D721Med (cell line): ENCODE results near the gene ARRDC3.

Experiments
- DNase-seq: peaks from one replicate; pipeline ENCODE4 v3.0.0; 2011; ENCODE audit warnings: low spot score; ENCODE audit not compliant: insufficient read length
- FAIRE-seq: peaks from 2 replicates; lab custom pipeline; 2011; peaks lifted over from hg19 to GRCh38; lab: Jason Lieb, UNC
- TF ChIP-seq, protein P1 (sequence below): IDR thresholded peaks from 2 replicates; pipeline ENCODE4 v1.5.1; 2012; ENCODE audit warnings: mild to moderate bottlenecking, control low read depth; ENCODE audit not compliant: insufficient read depth; ENCODE audit errors: missing control alignments

Gene ARRDC3

DNA sequence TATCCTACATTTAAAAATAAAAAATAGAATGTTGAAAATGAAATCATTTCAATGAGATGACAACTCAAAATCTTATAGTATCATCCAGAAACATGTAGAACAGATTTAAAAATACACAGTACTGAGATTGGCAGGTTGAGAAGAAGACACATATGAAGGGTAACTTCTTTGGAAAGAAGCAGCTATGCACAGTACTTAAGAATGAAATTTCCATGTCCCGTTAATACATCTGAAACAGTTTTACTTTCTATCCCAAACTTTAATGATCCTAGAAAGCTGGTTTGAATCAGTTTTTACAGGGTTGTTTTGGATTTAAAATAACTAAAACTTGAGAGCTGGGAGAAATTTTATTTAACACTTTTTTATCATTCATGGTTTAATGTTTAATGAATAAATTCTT lies 36.0 kb upstream of the ARRDC3 start:
- TF ChIP-seq, protein P1, sequence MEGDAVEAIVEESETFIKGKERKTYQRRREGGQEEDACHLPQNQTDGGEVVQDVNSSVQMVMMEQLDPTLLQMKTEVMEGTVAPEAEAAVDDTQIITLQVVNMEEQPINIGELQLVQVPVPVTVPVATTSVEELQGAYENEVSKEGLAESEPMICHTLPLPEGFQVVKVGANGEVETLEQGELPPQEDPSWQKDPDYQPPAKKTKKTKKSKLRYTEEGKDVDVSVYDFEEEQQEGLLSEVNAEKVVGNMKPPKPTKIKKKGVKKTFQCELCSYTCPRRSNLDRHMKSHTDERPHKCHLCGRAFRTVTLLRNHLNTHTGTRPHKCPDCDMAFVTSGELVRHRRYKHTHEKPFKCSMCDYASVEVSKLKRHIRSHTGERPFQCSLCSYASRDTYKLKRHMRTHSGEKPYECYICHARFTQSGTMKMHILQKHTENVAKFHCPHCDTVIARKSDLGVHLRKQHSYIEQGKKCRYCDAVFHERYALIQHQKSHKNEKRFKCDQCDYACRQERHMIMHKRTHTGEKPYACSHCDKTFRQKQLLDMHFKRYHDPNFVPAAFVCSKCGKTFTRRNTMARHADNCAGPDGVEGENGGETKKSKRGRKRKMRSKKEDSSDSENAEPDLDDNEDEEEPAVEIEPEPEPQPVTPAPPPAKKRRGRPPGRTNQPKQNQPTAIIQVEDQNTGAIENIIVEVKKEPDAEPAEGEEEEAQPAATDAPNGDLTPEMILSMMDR = no peak
- DNase-seq (no peak), FAIRE-seq (no peak)

DNA sequence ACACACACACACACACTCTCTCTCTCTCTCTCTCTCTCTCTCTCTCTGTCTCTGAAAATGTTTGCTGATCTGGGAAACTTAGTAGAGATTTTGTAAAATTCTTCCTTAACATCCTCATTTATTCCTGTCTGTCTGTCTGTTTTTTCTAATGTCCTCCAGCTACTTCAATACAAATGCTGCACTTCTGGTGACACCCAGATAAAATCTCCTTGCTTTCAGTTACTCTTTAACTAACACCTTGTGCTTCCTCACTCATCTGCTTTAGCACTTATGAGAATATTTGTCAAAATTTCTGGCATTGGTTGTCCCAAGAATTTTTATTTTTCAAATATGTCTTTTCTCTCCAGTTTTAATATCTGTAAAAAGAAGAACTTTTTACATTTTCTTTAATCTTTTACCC lies 35.0 kb upstream of the ARRDC3 start:
- TF ChIP-seq, protein P1 = no peak
- DNase-seq (no peak), FAIRE-seq (no peak)

DNA sequence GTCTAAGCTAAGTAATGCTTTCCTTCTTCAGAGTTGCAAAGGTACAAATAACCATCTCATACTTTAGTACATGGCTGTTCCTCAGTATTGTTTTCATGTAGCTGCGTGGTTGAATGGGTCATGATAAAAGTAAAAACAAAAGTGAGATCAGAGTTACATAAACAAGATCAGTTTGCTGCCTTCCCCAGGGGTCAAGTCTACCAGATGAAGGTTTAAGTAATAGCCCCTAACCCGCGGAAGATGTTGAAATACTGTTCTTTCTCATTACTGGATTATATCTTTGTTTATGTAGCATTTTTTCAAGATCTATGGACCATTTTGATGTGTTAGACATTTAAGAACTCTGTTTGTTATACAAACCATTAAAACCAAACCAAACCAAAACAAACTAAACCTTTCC lies 34.1 kb upstream of the ARRDC3 start:
- TF ChIP-seq, protein P1 = no peak
- FAIRE-seq (no peak), DNase-seq (no peak)

DNA sequence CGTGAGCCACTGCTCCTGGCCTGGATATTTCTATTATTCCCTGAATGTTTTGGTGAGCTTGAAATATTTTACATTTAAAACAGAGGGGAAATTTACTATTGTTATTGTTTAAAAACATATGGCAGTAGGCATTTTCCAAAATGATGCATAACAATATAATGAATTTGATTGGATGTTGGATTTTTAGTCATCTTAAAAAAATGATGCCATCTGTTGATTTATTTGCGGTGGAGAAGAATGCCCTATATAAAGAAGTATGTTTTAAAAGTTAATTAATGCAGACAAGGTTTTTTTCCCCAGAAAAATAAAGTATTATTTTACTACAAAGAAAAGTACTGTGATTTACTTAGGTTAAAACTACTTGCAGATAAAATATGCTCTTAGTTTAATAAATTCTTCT lies 33.4 kb upstream of the ARRDC3 start:
- FAIRE-seq (no peak), DNase-seq (no peak)
- TF ChIP-seq, protein P1 = no peak

DNA sequence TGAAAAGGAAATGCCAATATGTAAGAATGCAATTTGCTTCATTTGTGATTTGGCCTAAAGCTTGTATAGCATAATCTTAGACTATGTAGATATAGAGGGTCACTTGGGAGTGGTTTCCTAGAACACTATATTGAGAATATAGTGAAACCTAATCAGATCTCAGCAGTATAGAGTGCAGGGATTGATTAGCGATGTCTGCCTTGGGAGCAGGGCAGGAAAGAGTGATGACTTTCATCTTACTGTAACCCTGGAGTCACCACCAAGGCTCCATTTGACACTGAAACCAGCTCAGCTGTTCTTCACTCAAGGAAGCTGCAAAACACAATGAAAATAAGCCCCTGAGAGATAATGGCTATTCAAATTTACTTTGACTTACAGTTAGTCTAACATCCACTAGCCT lies 26.2 kb upstream of the ARRDC3 start:
- TF ChIP-seq, protein P1 = no peak
- FAIRE-seq = no peak
- DNase-seq = no peak

DNA sequence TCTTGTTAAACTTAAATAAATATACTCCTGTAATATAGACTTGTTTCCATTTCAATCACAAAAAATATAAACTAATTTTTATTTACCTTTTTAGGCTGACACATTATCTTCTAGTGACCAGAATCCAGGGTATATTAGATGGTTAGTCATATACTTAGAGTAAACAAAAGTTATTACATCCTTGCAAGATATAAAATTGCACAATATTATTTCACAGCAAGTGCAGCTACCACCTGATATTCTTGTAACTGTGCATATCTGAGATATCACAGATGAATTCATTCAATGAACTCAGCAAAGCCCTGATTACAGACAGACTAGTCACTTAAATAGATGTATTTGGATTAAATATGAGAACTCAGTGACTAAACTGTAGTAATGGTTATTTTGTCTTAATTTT lies 25.6 kb upstream of the ARRDC3 start:
- DNase-seq = no peak
- no peak for FAIRE-seq
- TF ChIP-seq, protein P1 = no peak

DNA sequence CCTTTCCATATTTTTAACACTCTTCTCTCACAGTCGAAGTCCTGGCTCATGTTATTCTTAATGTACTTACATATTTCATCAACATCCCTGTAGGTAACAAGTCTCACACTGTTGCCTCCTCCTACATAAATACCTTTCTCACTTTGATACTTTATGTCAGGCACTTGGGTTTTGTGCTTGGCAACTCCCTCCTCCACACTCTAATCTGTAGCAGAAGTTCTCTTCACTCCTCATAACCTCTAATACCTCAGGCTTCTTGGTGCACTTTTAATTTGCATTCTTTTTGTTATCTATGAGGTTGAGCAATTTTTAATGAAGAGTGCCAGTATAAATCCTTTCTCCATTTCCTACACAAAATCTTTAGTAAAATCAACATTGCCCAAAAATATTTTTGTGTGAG lies 24.1 kb upstream of the ARRDC3 start:
- no peak for DNase-seq
- TF ChIP-seq, protein P1 = no peak
- no peak for FAIRE-seq
